Immature natural killer cell (primary cell): ENCODE measurements around the gene FMOD. TPM values are rescaled to one million over a fixed set of nuclear protein-coding genes. Genes with fewer than 3 reads are reported as not detected.

Experiments
- DNase-seq, 3 donors: peaks; one replicate each; pipeline ENCODE4 v3.0.0; 2022; ENCODE audit warnings: mixed read lengths in 1 of 3
- H3K27ac Mint-ChIP-seq, 6 donors: one replicate each; pipeline ENCODE4 v1.8.0; 2020; ENCODE audit warnings: mixed read lengths in 6 of 6, mild to moderate bottlenecking in 5 of 6, inconsistent platforms in 4 of 6, moderate library complexity in 3 of 6
- H3K27me3 Mint-ChIP-seq, 3 donors: one replicate each; pipeline ENCODE4 v1.8.0; 2020 to 2021; ENCODE audit warnings: low read depth in 3 of 3, mild to moderate bottlenecking in 3 of 3, mixed read lengths in 3 of 3, moderate library complexity in 3 of 3, inconsistent platforms in 1 of 3
- H3K36me3 Mint-ChIP-seq, 3 donors: one replicate each; pipeline ENCODE4 v1.8.0; 2020; ENCODE audit warnings: mixed read lengths in 3 of 3, inconsistent platforms in 2 of 3, mild to moderate bottlenecking in 2 of 3
- H3K4me1 Mint-ChIP-seq, 2 donors: one replicate each; pipeline ENCODE4 v1.8.0; 2020; ENCODE audit warnings: inconsistent platforms in 2 of 2, mild to moderate bottlenecking in 2 of 2, mixed read lengths in 2 of 2, moderate library complexity in 1 of 2
- H3K4me3 Mint-ChIP-seq, 5 donors: one replicate each; pipeline ENCODE4 v1.8.0; 2020; ENCODE audit warnings: mild to moderate bottlenecking in 5 of 5, mixed read lengths in 5 of 5, inconsistent platforms in 3 of 5, moderate library complexity in 3 of 5
- H3K9me3 Mint-ChIP-seq, 6 donors: one replicate each; pipeline ENCODE4 v1.8.0; 2020; ENCODE audit warnings: mild to moderate bottlenecking in 6 of 6, mixed read lengths in 6 of 6, inconsistent platforms in 4 of 6, moderate library complexity in 3 of 6
- polyA plus RNA-seq, 3 donors: library from polyadenylated mRNA; unstranded; fragments of 300-500 nt; fragmentation: Illumina TruSeq; gene quantifications; one replicate each; pipeline ENCODE4 v1.2.3, GENCODE V29; 2021

Gene FMOD
- polyA plus RNA-seq, 3 donors from 2014 or later = not detected

DNA sequence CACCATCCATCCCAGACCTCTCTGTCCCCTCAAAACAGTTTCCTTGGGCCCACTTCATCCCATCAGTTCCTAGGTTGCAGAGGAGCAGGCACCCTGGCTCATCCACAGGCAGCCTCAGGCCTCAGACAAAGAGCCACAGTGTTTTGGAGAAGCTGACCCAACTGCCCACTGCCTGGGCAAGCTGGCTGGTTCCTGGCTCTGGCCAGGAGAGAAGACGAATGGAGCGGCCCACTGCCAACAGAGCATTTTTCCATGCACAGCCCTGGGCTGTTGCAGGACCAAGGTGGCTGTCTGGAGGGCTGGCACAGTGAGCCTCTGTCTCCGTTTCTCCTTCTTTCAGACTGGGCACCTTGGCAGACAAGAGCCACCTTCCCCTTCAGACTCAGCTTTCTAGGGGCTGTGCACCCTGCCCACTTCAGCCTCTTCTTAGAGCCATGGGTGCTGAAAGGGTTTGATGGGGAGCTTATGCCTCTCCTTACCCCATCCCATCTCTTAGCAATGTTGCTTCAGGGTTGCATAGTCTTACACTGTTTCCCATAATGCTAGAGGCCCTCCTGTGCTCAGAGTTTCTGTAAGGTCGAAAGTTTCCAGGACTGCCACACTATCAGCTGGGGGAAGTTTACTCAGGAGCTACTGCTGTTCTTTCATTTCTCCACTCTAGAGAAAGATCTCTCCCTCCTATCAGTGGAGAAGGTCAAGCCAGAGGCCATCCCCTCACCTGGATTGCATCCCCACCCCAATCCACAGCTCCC is 973 bp downstream of the FMOD start:
- H3K36me3 Mint-ChIP-seq = peaks cover 0 to 3% (median 0%) of the 10 kb centered on the region in 3 donors
- H3K27me3 Mint-ChIP-seq = peaks cover 10 to 12% (median 11%) of the 10 kb centered on the region in 3 donors
- no peak overlapping the region for H3K27ac Mint-ChIP-seq
- peaks cover 0 to 9% of the 10 kb centered on the region in 2 donors for H3K4me1 Mint-ChIP-seq
- DNase-seq = no peak
- H3K4me3 Mint-ChIP-seq = no peak overlapping the region
- no peaks in the 10 kb centered on the region for H3K9me3 Mint-ChIP-seq

DNA sequence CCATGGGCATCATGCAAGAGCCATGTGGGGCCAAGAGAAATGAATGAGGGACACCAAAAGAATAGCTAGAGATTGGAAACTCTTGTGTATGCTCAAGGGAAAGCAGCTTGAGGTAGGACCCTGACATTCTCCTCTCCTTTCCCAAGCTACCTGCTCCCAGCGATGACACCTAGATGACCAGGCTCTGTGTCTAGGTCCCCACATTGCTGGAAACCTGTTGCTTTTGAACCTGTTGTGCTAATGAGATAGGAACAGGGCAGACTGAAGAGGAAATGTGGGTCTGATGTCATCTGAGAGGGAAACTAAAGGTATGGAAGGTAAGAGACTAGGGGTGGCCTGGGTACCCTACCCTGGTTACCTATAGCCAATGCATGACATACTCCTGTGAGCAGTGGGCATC is 1.8 kb downstream of the FMOD start:
- no peaks in the 10 kb centered on the region for H3K9me3 Mint-ChIP-seq
- peaks cover 0 to 3% (median 0%) of the 10 kb centered on the region in 3 donors for H3K36me3 Mint-ChIP-seq
- peaks cover 0 to 9% of the 10 kb centered on the region in 2 donors for H3K4me1 Mint-ChIP-seq
- H3K27ac Mint-ChIP-seq = no peak overlapping the region
- peaks cover 10 to 14% (median 12%) of the 10 kb centered on the region in 3 donors for H3K27me3 Mint-ChIP-seq
- DNase-seq = no peak
- H3K4me3 Mint-ChIP-seq = no peak overlapping the region

DNA sequence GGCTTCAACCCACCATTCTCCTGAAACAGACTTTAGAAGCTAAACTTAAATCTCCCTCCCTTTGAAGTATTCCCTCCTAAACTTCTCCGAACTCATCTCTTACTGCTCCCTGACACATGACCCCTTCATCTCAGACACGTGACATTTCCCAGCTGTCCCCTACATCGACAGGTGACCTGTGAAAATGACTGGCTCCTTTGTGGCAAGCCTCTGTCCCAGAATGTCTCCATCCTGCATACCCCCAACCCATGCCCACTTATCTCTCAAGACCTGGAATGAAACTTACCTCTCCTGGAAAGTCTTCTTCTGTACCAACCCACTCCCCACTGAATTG is 4.2 kb downstream of the FMOD start:
- Mint-ChIP-seq H3K27me3 (peaks cover 5 to 22% (median 5%) of the 10 kb centered on the region in 3 donors), H3K9me3 (no peaks in the 10 kb centered on the region), H3K4me3 (no peak overlapping the region), H3K4me1 (peaks cover 0 to 20% of the 10 kb centered on the region in 2 donors), H3K27ac (no peak overlapping the region), H3K36me3 (peaks cover 0 to 3% (median 0%) of the 10 kb centered on the region in 3 donors)
- DNase-seq = no peak

DNA sequence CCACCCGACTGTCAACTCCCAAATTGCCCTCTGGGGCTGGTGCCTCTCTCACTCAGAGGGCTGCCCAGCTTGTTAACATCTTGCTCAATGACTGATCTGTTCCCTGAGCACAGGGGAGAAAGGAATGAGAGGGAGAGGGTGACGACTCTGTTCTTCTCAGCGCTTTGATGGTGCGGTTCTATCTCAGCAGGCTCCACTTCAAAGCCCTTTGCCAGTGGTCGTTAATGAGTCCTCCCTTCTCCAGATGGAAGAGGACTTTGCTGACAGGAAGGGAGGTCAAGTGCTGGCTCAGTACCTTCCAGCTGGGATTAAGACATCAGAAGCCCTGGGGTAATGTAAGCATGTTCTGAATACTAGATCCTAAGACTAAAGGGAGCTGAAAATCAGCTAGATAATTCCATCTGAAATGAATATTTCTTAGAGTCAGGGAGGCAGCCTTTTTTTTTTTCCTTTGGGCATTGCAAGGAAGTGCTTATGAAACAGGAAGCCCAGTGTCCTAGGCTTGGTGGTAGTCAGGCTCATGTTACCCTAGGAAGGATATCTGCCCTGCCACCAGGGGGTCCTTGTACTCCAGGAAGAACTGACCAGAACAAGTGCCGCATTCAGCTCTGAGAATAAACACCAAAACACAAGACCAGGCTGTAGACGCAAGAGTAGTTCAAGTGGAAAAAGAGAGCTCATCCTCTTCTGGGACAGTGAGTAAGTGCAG is 4.7 kb downstream of the FMOD start:
- no peak overlapping the region for H3K4me3 Mint-ChIP-seq

DNA sequence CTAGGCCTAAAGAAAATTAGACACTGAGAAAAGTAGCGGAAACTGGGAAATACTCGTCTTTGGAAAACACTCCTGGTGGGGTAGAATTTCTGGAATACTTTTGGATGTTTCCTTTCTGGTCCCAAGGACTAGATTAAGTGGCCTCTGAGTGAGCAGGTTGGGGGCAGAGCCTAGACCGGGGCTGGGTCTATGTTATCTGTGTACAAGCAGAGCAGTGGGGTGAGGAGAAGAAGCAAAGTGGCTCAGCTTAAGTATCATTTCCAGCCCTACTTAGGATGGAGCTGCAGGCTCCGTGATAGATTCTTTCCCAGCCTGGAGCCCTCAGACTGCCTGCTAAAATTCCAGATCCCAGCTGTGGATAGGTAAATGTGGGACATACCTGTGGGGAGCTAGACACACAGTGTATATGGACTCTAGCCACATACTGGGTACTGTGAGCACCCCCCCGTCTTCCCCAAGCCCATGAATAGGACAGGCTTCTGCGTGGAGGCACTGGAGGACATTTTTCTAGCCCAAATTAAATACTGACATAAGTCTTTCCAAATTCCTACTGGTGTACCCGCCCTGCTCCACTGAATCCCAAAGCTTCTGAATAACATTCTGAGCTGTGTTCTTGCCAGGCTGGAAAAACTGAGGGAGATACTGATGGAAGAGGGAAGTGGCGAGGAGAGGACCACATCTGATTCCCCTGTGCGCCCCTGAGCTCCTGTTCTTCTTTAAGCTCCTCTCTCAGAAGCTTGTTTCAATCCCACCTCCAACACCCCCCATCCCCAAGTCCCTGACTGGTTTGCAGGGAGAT is 6.8 kb downstream of the FMOD start:
- Mint-ChIP-seq H3K27ac (no peak overlapping the region), H3K4me3 (no peak overlapping the region), H3K36me3 (peaks cover 0 to 3% (median 0%) of the 10 kb centered on the region in 3 donors), H3K4me1 (peaks cover 0 to 13% of the 10 kb centered on the region in 2 donors), H3K9me3 (no peaks in the 10 kb centered on the region), H3K27me3 (peaks cover 4 to 23% (median 11%) of the 10 kb centered on the region in 3 donors)
- no peak for DNase-seq

More for the DNA sequence above, 4.7 kb downstream of the FMOD start:
- Mint-ChIP-seq H3K4me1 (peaks cover 0 to 20% of the 10 kb centered on the region in 2 donors), H3K9me3 (no peaks in the 10 kb centered on the region), H3K27me3 (peaks cover 5 to 20% (median 8%) of the 10 kb centered on the region in 3 donors), H3K27ac (no peak overlapping the region), H3K36me3 (peaks cover 0 to 3% (median 0%) of the 10 kb centered on the region in 3 donors)
- no peak for DNase-seq

DNA sequence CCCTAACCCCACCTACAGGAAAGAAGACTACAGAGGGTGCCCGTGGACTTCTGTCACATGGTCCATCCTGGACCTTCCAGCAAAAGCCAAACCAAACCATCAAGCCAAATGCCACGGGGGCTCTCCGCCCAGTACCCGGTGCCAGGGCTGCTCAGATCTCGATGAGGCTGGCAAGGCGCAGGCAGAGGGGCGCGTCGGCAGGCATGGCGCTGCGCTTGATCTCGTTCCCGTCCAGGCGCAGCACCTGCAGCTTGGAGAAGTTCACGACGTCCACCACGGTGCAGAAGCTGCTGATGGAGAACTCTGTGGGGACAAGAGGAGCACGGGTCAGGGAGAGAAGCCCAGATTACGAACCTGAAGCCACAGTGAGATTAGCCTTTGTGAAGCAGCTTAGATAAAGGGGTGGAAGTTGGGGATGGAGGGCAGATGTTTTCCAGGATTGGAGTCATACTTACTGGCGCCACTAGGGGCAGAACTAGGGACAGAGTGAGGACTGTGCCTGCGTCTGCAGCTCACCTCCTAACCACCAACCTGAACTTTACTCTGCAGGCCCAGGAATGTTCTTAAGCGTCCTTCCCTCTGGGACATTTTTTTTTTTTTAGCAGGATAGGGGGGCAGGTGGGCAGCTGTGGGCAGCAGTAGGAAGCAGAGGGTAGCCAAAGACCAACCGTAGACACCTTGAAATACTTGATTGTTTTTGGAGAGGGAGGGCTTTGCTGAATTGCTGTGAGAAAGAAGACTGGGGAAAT is 8.6 kb downstream of the FMOD start:
- H3K4me3 Mint-ChIP-seq = no peak overlapping the region
- DNase-seq = peak in 1 of 3 donors; percentile 16

DNA sequence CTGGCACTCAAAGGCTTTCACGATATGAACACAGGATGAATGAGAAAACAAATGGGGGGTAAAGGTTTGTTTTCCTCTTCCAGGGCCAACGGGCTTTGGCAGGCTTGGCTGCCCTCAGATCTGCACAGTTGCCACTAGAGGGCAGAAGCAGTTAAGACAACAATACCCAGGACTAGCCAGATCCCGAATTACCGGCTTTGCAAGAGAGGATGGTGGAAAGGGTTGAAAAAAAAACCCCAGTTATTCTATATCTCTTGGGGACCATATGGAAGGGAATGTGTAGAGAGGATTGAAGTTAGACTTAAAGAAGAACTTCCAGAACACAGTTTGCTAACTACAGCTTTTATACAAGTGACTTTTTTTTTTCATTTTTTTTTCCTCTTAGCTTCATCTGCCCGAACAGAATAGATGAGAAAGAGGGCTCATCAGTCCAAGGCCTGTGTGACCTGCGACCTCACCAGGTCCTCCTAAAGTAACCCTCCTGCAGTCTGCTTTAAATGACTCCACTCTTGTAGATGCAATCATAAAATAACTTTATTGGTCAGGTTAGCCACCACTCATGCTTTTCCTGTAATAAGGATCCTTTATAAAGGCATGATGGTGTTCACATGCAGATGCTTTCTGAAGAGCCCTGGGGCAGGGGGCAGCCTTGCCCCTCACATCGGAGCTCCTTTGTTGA is 10.7 kb downstream of the FMOD start:
- peaks cover 4 to 26% (median 6%) of the 10 kb centered on the region in 3 donors for H3K27me3 Mint-ChIP-seq
- H3K9me3 Mint-ChIP-seq = no peaks in the 10 kb centered on the region
- peak; percentile 55 to 65 (median 63) for DNase-seq
- H3K4me1 Mint-ChIP-seq = peaks cover 10 to 26% of the 10 kb centered on the region in 2 donors
- no peak overlapping the region for H3K27ac Mint-ChIP-seq
- no peak overlapping the region for H3K4me3 Mint-ChIP-seq
- no peaks in the 10 kb centered on the region for H3K36me3 Mint-ChIP-seq

More for the DNA sequence above, 8.6 kb downstream of the FMOD start:
- peaks cover 3 to 18% of the 10 kb centered on the region in 2 donors for H3K4me1 Mint-ChIP-seq
- peaks cover 4 to 26% (median 11%) of the 10 kb centered on the region in 3 donors for H3K27me3 Mint-ChIP-seq
- no peaks in the 10 kb centered on the region for H3K36me3 Mint-ChIP-seq
- no peak overlapping the region for H3K27ac Mint-ChIP-seq
- H3K9me3 Mint-ChIP-seq = no peaks in the 10 kb centered on the region

DNA sequence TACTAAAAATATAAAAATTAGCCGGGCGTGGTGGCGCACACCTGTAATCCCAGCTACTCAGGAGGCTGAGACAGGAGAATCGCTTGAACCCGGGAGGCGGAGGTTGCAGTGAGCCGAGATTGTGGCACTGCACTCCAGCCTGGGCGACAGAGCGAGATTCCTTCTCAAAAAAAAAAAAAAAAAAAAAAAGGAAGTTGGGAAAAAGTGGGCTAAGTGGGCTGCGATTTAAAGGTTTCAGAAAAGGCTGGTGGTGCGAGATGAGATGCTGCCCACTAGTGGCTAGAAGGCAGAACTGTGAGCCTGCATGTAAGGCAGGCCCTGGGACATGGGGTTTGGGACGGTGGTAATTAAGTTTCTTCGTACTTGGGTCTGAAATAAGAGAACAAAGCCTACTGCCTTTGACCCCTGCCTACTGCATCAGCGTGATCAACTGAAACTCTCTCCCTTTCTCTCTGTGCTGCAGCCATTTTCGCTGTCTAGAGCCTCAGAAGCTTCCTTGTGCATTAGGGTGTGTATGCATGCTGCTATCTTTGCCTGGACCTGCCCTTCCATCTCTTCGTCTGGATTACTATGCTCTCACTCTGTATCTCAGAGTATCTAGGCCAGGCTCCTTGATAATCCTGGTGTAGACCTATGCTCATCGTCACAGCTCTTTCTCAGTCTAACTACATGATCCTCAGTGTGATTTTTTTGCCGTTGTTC is 12.4 kb downstream of the FMOD start:
- Mint-ChIP-seq H3K27me3 (peaks cover 4 to 18% (median 8%) of the 10 kb centered on the region in 3 donors), H3K36me3 (no peaks in the 10 kb centered on the region), H3K27ac (peak overlapping the region in 1 of 6 donors; percentile 69)

DNA sequence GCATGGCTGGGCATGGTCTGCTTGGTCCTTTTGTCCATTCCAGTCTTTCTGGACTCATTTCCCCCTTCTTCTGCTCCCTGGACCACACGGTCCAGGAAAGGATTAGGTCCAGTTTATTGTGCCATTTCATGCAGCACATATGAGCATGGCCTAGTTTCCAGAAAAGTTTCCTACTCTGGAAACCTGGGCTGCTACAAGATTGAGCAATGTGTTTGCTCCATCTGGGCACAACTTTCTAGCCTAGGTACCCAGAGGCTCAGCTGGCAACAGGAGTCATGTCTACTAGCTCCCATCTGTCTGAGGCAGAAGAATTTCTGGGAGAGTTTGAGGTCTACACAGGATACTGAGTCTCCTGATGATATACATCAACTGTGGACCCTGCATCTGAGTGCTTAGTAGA is 14.8 kb downstream of the FMOD start:
- DNase-seq = no peak
- H3K4me1 Mint-ChIP-seq = peaks cover 10 to 13% of the 10 kb centered on the region in 2 donors
- H3K27ac Mint-ChIP-seq = peak overlapping the region in 1 of 6 donors; percentile 47
- no peaks in the 10 kb centered on the region for H3K36me3 Mint-ChIP-seq
- H3K4me3 Mint-ChIP-seq = no peak overlapping the region
- peaks cover 4 to 7% (median 5%) of the 10 kb centered on the region in 3 donors for H3K27me3 Mint-ChIP-seq
- H3K9me3 Mint-ChIP-seq = no peaks in the 10 kb centered on the region

More for the DNA sequence above, 12.4 kb downstream of the FMOD start:
- Mint-ChIP-seq H3K9me3 (no peaks in the 10 kb centered on the region), H3K4me1 (peaks cover 10 to 26% of the 10 kb centered on the region in 2 donors), H3K4me3 (no peak overlapping the region)
- DNase-seq = peak; percentile 60 to 64 (median 63)

DNA sequence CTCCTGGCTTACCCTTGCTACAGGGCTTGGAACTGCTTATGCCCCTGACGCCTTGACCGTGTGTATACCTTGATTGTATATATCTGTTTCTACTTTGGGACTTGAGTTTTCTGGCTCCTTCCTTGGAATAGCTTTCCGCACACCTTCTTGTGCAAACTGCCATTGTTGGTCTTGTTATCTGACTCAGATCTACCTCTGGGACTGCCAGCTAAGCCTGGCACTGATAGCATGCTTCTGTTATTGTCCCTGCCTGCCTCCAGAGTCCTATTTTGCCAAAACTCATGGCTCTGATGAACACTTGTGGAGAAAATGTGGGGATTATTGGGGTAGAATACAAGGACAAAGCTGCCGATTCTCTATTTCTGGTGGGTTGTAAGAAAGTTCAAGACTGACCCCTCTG is 15.4 kb downstream of the FMOD start:
- no peak for DNase-seq
- H3K9me3 Mint-ChIP-seq = no peaks in the 10 kb centered on the region
- H3K4me1 Mint-ChIP-seq = peaks cover 10 to 13% of the 10 kb centered on the region in 2 donors
- no peaks in the 10 kb centered on the region for H3K36me3 Mint-ChIP-seq
- peak overlapping the region in 1 of 6 donors; percentile 31 for H3K27ac Mint-ChIP-seq
- peaks cover 4 to 7% (median 5%) of the 10 kb centered on the region in 3 donors for H3K27me3 Mint-ChIP-seq
- H3K4me3 Mint-ChIP-seq = no peak overlapping the region

- Mint-ChIP-seq H3K27ac (no peak overlapping the region), H3K4me3 (no peak overlapping the region), H3K36me3 (no peaks in the 10 kb centered on the region), H3K9me3 (no peaks in the 10 kb centered on the region), H3K27me3 (peaks cover 10 to 18% (median 10%) of the 10 kb centered on the region in 3 donors), H3K4me1 (peaks cover 34 to 35% of the 10 kb centered on the region in 2 donors)
- DNase-seq = no peak
These were observed 19.7 kb downstream of the FMOD start for GRCh38 chr1:203331224-203331623.

DNA sequence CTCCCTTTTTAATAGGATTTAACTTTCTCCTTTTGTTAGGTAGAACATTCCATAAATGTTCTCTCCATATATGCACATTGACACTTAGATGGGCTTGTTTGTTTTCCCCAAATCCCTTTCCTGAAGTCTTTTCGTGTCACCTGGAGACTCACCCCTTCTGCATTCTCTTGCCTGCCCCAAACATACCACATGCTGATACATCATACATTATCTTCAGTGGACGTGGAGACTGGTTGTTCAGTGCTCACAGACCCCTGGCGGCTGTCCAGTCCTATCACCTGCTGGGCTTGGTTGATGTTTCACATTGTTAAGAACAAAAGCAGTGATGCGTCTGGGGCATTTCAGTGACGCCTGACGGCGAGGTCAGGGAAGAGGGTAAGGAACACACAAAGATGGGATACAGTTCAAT is 22.2 kb downstream of the FMOD start:
- peak overlapping the region; percentile 95 to 99 (median 97) for H3K27ac Mint-ChIP-seq
- DNase-seq = no peak
- H3K36me3 Mint-ChIP-seq = no peaks in the 10 kb centered on the region
- no peak overlapping the region for H3K4me3 Mint-ChIP-seq
- peaks cover 51 to 53% of the 10 kb centered on the region in 2 donors for H3K4me1 Mint-ChIP-seq
- peaks cover 10 to 26% (median 10%) of the 10 kb centered on the region in 3 donors for H3K27me3 Mint-ChIP-seq
- H3K9me3 Mint-ChIP-seq = no peaks in the 10 kb centered on the region
